ENCODE results near the gene ANK3.

DNA sequence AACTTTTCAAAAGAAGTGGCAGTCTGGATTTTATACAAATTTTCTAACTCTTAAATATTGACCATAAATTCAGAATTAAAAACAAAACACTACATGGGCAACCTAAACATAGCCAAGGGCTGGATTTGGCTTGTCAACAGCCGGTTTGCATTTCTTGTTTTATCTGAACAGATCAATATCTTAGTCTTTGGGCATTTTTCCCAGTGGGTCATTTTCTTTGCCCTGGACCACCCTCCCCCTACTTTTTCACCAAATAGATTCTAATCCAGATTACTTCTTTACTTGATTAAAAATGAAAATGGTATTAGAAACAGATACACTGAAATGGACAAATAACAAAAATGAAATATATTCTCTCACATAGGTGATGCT is 189.0 kb downstream of the ANK3 start:
- TF ChIP-seq, protein P1, sequence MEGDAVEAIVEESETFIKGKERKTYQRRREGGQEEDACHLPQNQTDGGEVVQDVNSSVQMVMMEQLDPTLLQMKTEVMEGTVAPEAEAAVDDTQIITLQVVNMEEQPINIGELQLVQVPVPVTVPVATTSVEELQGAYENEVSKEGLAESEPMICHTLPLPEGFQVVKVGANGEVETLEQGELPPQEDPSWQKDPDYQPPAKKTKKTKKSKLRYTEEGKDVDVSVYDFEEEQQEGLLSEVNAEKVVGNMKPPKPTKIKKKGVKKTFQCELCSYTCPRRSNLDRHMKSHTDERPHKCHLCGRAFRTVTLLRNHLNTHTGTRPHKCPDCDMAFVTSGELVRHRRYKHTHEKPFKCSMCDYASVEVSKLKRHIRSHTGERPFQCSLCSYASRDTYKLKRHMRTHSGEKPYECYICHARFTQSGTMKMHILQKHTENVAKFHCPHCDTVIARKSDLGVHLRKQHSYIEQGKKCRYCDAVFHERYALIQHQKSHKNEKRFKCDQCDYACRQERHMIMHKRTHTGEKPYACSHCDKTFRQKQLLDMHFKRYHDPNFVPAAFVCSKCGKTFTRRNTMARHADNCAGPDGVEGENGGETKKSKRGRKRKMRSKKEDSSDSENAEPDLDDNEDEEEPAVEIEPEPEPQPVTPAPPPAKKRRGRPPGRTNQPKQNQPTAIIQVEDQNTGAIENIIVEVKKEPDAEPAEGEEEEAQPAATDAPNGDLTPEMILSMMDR (IDR thresholded peaks at IDR 0.05), result no peak
- no peak for TF ChIP-seq POLR2A (IDR thresholded peaks at IDR 0.05)
